SKM-1 treated with dmso at 0.1 percent for 144 hours (cell line): ENCODE measurements around the gene FAM187B.

Experiments
- DNase-seq: peaks from one replicate; lab custom pipeline; 2025; ENCODE audit not compliant: unreplicated experiment; lab: John Stamatoyannopoulos, UW

FAM187B gene

GRCh38 chr19:35179830-35180229, 48.7 kb downstream of the FAM187B start:
- no peak for DNase-seq

- DNase-seq: no peak
Observed at GRCh38 chr19:35178701-35179100, 49.8 kb downstream of the FAM187B start.

GRCh38 chr19:35177377-35178274, 50.9 kb downstream of the FAM187B start:
- DNase-seq: no peak

DNA sequence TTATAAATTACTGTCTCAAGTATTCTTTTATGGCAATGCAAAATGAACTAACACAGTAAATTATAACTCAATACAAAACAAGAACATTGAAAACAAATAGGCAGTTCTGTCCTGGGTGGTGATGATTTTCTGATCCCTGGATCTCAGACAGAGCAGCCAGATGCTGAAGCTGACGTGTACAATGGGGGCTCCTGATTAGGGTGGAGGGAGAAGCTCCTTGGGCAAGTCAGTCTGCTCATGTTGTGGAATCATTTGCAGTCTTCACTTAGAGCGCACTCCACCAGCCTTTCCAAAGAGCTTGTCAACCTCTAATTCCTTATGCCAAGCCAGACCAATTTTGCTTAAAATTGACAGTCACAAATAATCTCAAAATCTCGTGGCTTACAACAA, 52.4 kb downstream of the FAM187B start:
- no peak for DNase-seq
